Cardiac septum (tissue), 1 donor: ENCODE measurements around the gene SKIC3. TPM values are rescaled to one million over a fixed set of nuclear protein-coding genes. Genes with fewer than 3 reads are reported as not detected.

Experiments
- DNase-seq: peaks from one replicate; pipeline ENCODE4 v3.0.0-alpha.2; 2020; ENCODE audit warnings: low spot score
- intact Hi-C: fragments of 100-400 bp; cut with DNase I; formaldehyde crosslinking; loops from one replicate; pipeline ENCODE4 v1.14.0; 2022
- long read RNA-seq: library from polyadenylated mRNA; unstranded; transcript quantifications from one replicate; pipeline ENCODE4 v2.0.0, GENCODE V29; 2021
- total RNA-seq: library from RNA; stranded (reverse); fragmentation: NEBNext Ultra II Directional; extraction: Animal tissue kit (Norgen Biotek cat#: 25700); gene quantifications from one replicate; pipeline ENCODE4 v1.2.1, GENCODE V29; 2021
- donor health status: DM: no; HTN: no; CAD: no.

The SKIC3 gene
- total RNA-seq, result 70.7 TPM
- long read RNA-seq, full-length matches to known transcripts, result 13 of 44 reads
- long read RNA-seq, partial matches to known transcripts, result 25 of 44 reads
- long read RNA-seq, other reads (novel, unspliced or antisense), result 6 of 44 reads

DNA sequence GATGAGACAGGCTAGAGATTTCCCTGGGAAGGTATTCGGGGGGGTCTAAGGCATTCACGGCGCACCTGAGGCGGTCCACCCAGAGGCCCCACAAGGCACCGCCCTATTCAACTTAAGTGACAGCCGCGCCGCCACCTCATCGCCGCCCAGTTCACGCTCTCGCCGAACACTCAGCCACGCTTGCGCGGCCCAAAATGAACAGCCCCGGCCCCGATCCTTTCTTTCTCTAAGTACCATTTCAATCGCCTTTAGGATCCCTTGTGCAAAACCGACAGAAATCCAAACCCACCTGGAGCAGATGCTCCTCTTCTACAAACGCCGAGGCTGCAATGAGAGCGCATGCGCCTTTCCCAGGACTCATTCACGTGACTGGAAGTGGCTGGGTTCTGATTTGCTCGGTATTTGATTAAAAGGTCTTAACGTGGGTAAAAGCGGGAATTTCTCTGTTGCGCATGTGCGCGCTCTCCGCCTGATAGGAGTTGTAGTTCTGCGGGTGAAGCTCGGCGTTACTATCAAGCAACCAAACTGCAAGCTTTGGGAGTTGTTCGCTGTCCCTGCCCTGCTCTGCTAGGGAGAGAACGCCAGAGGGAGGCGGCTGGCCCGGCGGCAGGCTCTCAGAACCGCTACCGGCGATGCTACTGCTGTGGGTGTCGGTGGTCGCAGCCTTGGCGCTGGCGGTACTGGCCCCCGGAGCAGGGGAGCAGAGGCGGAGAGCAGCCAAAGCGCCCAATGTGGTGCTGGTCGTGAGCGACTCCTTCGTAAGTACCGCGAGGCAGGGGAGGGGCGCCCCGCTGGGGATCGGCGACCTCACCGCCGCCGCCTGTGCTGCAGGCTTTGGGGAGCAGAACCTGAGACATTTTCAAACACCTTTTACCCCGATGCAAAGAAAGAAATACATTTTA lies at the start of gene SKIC3, which contains the start of gene ARSK:
SKIC3 (minus strand) TSS at position 331 of the 902 bp plus-strand sequence. CDS start 7,827 bp downstream, outside the sequence.
ARSK (plus strand) TSS at position 455 of the 902 bp plus-strand sequence; CDS start at position 633, 178 bp downstream.
- intact Hi-C loops, result loop anchor here (5.0 to 10.0 kb wide), 2 partner anchors 90 to 292 kb away; partner anchors contain the start of gene RFESD
- peak; percentile 96 for DNase-seq

- intact Hi-C loops, result no loop called here
- DNase-seq, result no peak
Measured at GRCh38 chr5:95600557-95600956, 45.8 kb upstream of the SKIC3 start.

- intact Hi-C loops, result no loop called here
- no peak for DNase-seq
Measured at GRCh38 chr5:95599252-95599651, 44.5 kb upstream of the SKIC3 start.

DNA sequence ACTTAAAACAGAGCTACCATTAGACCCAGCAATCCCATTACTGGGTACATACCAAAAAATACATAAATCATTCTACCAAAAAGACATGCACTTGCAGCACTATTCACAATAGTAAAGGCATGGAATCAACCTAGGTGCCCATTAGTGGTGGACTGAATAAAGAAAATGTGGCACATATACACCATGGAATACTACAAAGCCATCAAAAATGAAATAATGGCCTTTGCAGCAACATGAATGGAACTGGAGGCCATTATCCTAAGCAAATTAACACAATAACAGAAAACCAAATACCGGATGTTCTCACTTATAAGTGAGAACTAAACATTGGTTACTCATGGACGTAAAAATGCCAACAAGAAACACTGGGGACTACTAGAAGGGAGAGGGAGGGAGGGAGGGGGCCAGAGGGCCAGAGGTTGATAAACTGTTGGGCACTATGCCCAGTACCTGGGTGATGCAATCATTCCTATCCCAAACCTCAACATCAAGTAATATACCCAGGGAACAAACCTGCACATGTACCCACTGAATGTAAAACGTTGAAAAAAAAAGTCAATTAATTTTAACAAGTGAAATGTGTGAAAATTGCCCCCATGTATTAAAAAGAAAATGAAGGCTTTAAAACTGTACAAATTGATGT lies 40.6 kb upstream of the SKIC3 start:
- intact Hi-C loops, result no loop called here

GRCh38 chr5:95591490-95591901 lies 36.7 kb upstream of the SKIC3 start:
- DNase-seq, result no peak
- intact Hi-C loops, result no loop called here

More for the DNA sequence above, 40.6 kb upstream of the SKIC3 start:
- DNase-seq, result no peak

DNA sequence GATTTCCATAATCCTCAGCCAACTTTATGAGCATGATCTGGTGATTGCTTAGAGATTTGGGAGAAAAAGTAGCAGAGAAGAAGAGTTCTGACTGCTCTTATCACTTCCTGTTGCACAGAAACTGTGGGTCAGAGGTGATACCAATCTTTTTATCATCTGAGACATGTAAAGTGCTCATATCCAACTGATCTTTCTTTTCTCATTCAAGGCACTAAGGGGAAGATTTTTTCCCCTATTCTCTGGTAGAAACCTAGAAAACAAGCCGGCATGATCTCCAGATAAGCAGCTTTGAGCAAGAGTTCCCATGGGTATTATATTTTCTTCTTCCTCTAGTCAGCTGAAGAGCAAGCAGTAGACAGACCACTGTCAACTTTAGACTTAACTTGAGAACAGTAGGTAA lies 36.1 kb upstream of the SKIC3 start:
- intact Hi-C loops, result no loop called here
- no peak for DNase-seq

- intact Hi-C loops, result no loop called here
- DNase-seq, result no peak
Measured at GRCh38 chr5:95583992-95584391, 29.2 kb upstream of the SKIC3 start.

DNA sequence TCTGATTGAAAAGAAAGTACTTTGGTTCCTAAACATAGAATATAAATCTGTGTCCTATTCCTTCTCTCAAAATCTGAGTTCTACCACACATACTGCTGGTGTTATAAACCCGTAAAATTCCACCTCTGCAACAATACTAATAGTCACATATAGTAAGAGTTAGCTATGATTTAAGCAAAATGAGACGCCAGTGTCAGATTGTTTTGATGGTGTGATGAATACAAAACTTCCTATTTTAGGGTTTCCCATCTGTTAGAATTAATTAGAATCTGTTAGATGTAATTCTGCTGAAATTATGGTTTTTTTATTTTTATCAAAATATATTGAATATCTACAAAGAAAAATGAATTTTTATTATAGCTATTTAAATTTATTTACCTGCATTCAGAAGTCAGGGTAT lies 26.8 kb upstream of the SKIC3 start:
- DNase-seq, result no peak
- intact Hi-C loops, result no loop called here

- intact Hi-C loops, result no loop called here
- DNase-seq, result no peak
Measured at GRCh38 chr5:95572016-95572415, 17.2 kb upstream of the SKIC3 start.

GRCh38 chr5:95565280-95565920 lies 10.6 kb upstream of the SKIC3 start:
- no peak for DNase-seq
- intact Hi-C loops, result no loop called here

GRCh38 chr5:95564450-95564849 lies 9.7 kb upstream of the SKIC3 start:
- DNase-seq, result no peak
- intact Hi-C loops, result no loop called here

- intact Hi-C loops, result no loop called here
- DNase-seq, result no peak
Measured at GRCh38 chr5:95563367-95563766, 8.6 kb upstream of the SKIC3 start.

- intact Hi-C loops, result no loop called here
- DNase-seq, result no peak
Measured at GRCh38 chr5:95562282-95562681, 7.5 kb upstream of the SKIC3 start.

DNA sequence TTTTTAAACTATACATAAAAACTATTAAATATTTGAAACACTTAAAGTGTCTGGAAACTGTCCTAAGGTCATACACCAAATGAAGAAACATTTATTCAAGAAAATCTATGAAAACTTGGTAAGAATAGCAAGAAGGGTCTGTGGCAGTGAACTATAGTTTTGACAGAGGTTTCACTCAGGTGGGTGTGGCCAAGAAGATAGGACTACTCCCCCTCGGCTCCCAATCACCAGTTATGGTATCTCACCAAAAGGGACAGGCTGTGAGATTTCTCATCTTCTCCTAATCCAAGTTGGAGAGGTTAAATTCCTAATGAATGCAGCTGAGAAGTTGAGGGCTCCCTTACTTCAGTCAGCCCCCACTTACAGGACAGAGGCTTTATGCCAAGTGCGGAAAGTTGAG lies 3.1 kb upstream of the SKIC3 start:
- intact Hi-C loops, result loop anchor here (5.0 to 10.0 kb wide), 2 partner anchors 87 to 289 kb away; partner anchors contain the start of gene RFESD
- no peak for DNase-seq

- intact Hi-C loops, result loop anchor here (5.0 to 10.0 kb wide), 2 partner anchors 89 to 292 kb away; partner anchors contain the start of gene RFESD
- no peak for DNase-seq
Measured at GRCh38 chr5:95555553-95555952, 776 bp upstream of the SKIC3 start.

- intact Hi-C loops, result loop anchor here (10.0 kb wide), 1 partner anchor 91 kb away; the partner anchor contains the start of gene RFESD
- no peak for DNase-seq
Measured at GRCh38 chr5:95554331-95554646, 488 bp downstream of the SKIC3 start.

DNA sequence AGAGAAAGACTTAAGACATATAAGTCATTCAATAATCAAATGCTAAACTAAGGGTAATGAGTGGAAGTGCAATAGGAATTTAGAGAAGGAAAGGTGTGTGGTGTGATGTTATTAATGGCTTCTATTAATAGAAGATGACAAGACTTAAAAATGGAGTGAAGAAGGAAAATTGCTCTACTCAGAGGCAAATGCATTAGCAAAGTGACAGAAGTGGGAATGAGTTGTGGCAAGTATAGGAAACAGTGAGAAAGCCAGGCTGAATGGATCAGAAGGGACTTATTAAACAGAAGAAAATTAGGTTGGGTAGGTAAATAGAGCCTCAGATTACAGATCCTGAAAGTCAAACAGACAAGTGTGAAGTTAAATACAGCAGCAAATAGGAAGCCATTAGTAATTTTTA lies 5.7 kb downstream of the SKIC3 start:
- intact Hi-C loops, result no loop called here
- DNase-seq, result no peak

GRCh38 chr5:95543017-95543705 lies 11.6 kb downstream of the SKIC3 start:
- no peak for DNase-seq
- intact Hi-C loops, result no loop called here

DNA sequence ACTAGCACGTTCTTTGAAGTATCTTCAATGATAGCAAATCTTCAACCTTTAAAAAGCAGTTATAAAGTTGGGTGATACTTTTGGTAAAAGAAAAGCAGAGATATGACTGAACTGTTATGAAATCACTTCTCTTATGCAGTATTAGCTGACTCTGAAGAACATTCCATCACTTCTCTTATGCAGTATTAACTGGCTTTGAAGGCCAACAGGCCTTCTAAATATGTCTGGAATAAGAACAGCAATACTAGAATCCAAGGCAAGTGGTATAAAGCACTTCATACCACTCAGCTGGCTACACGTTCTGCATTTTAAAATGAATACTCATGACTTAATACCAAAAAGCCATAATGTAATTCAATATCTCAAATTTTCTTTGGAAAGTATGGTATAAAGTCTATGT lies 17.3 kb downstream of the SKIC3 start:
- intact Hi-C loops, result no loop called here
- no peak for DNase-seq
